Lower lobe of right lung (tissue), 2 donors: Measurements from ENCODE around the gene LTBP1. TPM values are rescaled to one million over a fixed set of nuclear protein-coding genes. Genes with fewer than 3 reads are reported as not detected.

ENCODE experiments used
- ATAC-seq, 2 donors: fragments of 200-7000 bp; cut with Tn5 transposase; one replicate each; pipeline ENCODE4 v1.9.1; 2020 to 2022; ENCODE audit warnings: mild to moderate bottlenecking in 2 of 2, moderate library complexity in 2 of 2
- DNase-seq: peaks from one replicate; pipeline ENCODE4 v3.0.0-alpha.2; 2020
- H3K27ac ChIP-seq: fragments of 200-600 bp; one replicate; pipeline ENCODE4 v1.8.0; 2022
- H3K27me3 ChIP-seq: fragments of 200-600 bp; one replicate; pipeline ENCODE4 v1.8.0; 2022; ENCODE audit warnings: low read depth
- H3K36me3 ChIP-seq: fragments of 200-600 bp; one replicate; pipeline ENCODE4 v1.8.0; 2022; ENCODE audit warnings: mild to moderate bottlenecking
- H3K4me1 ChIP-seq: fragments of 200-600 bp; one replicate; pipeline ENCODE4 v1.8.0; 2022
- H3K4me3 ChIP-seq: fragments of 200-600 bp; one replicate; pipeline ENCODE4 v1.8.0; 2022; ENCODE audit warnings: mild to moderate bottlenecking
- H3K9me3 ChIP-seq: fragments of 200-600 bp; one replicate; pipeline ENCODE4 v1.8.0; 2022
- intact Hi-C: fragments of 100-400 bp; cut with DNase I; formaldehyde crosslinking; loops from one replicate; pipeline ENCODE4 v1.11.0; 2022
- total RNA-seq: library from RNA; stranded (reverse); fragmentation: NEBNext Ultra II Directional; extraction: Animal tissue kit (Norgen Biotek cat#: 25700); gene quantifications from one replicate; pipeline ENCODE4 v1.2.1, GENCODE V29; 2021
- TF ChIP-seq, protein P1 (sequence below): fragments of 200-600 bp; IDR thresholded peaks from one replicate; pipeline ENCODE4 v1.8.0; 2022; ENCODE audit warnings: antibody characterized with exemption, mild to moderate bottlenecking
- donor health status: DM: no; HTN: yes; CAD: no; lungs with severe emphysema.

LTBP1 gene
- total RNA-seq, 1 donor from 2014 or later: 34.7 TPM

- ATAC-seq: no peak
- no peaks in the 10 kb centered on the region for H3K4me1 ChIP-seq
- intact Hi-C loops: no loop called here
- H3K27me3 ChIP-seq: no peaks in the 10 kb centered on the region
- H3K9me3 ChIP-seq: no peaks in the 10 kb centered on the region
- no peak for DNase-seq
- H3K36me3 ChIP-seq: no peaks in the 10 kb centered on the region
- TF ChIP-seq, protein P1, sequence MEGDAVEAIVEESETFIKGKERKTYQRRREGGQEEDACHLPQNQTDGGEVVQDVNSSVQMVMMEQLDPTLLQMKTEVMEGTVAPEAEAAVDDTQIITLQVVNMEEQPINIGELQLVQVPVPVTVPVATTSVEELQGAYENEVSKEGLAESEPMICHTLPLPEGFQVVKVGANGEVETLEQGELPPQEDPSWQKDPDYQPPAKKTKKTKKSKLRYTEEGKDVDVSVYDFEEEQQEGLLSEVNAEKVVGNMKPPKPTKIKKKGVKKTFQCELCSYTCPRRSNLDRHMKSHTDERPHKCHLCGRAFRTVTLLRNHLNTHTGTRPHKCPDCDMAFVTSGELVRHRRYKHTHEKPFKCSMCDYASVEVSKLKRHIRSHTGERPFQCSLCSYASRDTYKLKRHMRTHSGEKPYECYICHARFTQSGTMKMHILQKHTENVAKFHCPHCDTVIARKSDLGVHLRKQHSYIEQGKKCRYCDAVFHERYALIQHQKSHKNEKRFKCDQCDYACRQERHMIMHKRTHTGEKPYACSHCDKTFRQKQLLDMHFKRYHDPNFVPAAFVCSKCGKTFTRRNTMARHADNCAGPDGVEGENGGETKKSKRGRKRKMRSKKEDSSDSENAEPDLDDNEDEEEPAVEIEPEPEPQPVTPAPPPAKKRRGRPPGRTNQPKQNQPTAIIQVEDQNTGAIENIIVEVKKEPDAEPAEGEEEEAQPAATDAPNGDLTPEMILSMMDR: no peak
- no peak overlapping the region for H3K27ac ChIP-seq
- no peak overlapping the region for H3K4me3 ChIP-seq
These were observed 127.4 kb downstream of the LTBP1 start for GRCh38 chr2:33074197-33074596.

GRCh38 chr2:33077311-33077710 is 130.6 kb downstream of the LTBP1 start:
- TF ChIP-seq, protein P1: no peak
- no peak for DNase-seq

GRCh38 chr2:33077844-33078243 is 131.1 kb downstream of the LTBP1 start:
- Histone ChIP-seq H3K4me1 (peaks cover 11% of the 10 kb centered on the region), H3K27me3 (no peaks in the 10 kb centered on the region), H3K4me3 (no peak overlapping the region), H3K9me3 (no peaks in the 10 kb centered on the region), H3K36me3 (no peaks in the 10 kb centered on the region), H3K27ac (no peak overlapping the region)
- intact Hi-C loops: no loop called here
- DNase-seq (no peak), ATAC-seq (no peak)
- TF ChIP-seq, protein P1: no peak

More at GRCh38 chr2:33077311-33077710, 130.6 kb downstream of the LTBP1 start:
- no peaks in the 10 kb centered on the region for H3K36me3 ChIP-seq
- no peak overlapping the region for H3K4me3 ChIP-seq
- H3K4me1 ChIP-seq: peaks cover 5% of the 10 kb centered on the region
- no peaks in the 10 kb centered on the region for H3K9me3 ChIP-seq
- H3K27ac ChIP-seq: no peak overlapping the region
- ATAC-seq: no peak
- intact Hi-C loops: no loop called here
- H3K27me3 ChIP-seq: no peaks in the 10 kb centered on the region

DNA sequence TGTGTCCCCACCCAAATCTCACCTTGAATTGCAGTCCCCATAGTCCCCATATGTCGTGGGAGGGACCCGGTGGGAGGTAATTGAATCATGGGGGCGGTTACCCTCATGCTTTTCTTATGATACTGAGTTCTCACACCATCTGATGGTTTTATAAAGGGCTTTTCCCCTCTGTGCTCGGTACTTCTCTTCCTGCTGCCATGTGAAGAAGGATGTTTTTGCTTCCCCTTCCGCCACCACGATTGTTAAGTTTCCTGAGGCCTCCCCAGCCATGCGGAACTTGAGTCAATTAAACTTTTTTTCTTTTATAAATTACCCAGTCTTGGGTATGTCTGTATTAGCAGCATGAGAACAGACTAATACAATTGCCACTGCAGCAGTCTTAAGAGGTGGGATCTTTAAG is 134.9 kb downstream of the LTBP1 start:
- Histone ChIP-seq H3K27ac (no peak overlapping the region), H3K27me3 (no peaks in the 10 kb centered on the region), H3K36me3 (no peaks in the 10 kb centered on the region), H3K9me3 (no peaks in the 10 kb centered on the region), H3K4me3 (no peak overlapping the region), H3K4me1 (peaks cover 19% of the 10 kb centered on the region)
- intact Hi-C loops: no loop called here
- DNase-seq (no peak), ATAC-seq (no peak)
- TF ChIP-seq, protein P1: no peak

- no peaks in the 10 kb centered on the region for H3K36me3 ChIP-seq
- H3K4me1 ChIP-seq: peaks cover 24% of the 10 kb centered on the region
- intact Hi-C loops: no loop called here
- no peak for DNase-seq
- no peak for ATAC-seq
- H3K4me3 ChIP-seq: no peak overlapping the region
- H3K9me3 ChIP-seq: no peaks in the 10 kb centered on the region
- no peak overlapping the region for H3K27ac ChIP-seq
- TF ChIP-seq, protein P1: no peak
- H3K27me3 ChIP-seq: no peaks in the 10 kb centered on the region
These were observed 137.1 kb downstream of the LTBP1 start for GRCh38 chr2:33083699-33084387.
